K562 (cell line): ENCODE data around the gene NLRP9. TPM values are rescaled to one million over a fixed set of nuclear protein-coding genes. Genes with fewer than 3 reads are reported as not detected.

Experiments
- DDX20 ChIP-seq: fragments of 450-650 bp; IDR thresholded peaks from 2 replicates; pipeline ENCODE4 v1.6.1; 2016; ENCODE audit warnings: missing genetic modification characterization, low read depth, mild to moderate bottlenecking, missing compliant biosample characterization, moderate library complexity
- ESRRB ChIP-seq: fragments of 250-450 bp; sonication (Bioruptor Pico); IDR thresholded peaks from 2 replicates; pipeline ENCODE4 v1.5.0; 2020; ENCODE audit warnings: mild to moderate bottlenecking, moderate library complexity, borderline replicate concordance
- ETV5 ChIP-seq: sonication (generic); formaldehyde crosslinking; IDR thresholded peaks from 2 replicates; pipeline ENCODE4 v1.4.0; 2020; ENCODE audit warnings: low read depth, mild to moderate bottlenecking, missing genetic modification reagents
- HDGF ChIP-seq: fragments of 450-650 bp; IDR thresholded peaks from 2 replicates; pipeline ENCODE4 v1.6.1; 2016
- HOMEZ ChIP-seq: fragments of 250-450 bp; sonication (Bioruptor Pico); IDR thresholded peaks from 2 replicates; pipeline ENCODE4 v1.4.0; 2020; ENCODE audit warnings: mild to moderate bottlenecking, moderate library complexity
- HSF4 ChIP-seq: fragments of 250-450 bp; sonication (Bioruptor Pico); IDR thresholded peaks from 2 replicates; pipeline ENCODE4 v2.1.2; 2022; ENCODE audit warnings: mild to moderate bottlenecking, moderate library complexity, borderline replicate concordance
- IRF9 ChIP-seq: fragments of 450-650 bp; IDR thresholded peaks from 2 replicates; pipeline ENCODE4 v1.6.1; 2016; ENCODE audit warnings: missing biosample characterization, missing genetic modification characterization
- MAX ChIP-seq: sonication (generic); formaldehyde crosslinking; IDR thresholded peaks from 2 replicates; pipeline ENCODE4 v1.9.0; 2022; ENCODE audit warnings: mild to moderate bottlenecking, missing genetic modification reagents
- PYGO2 ChIP-seq: fragments of 450-650 bp; IDR thresholded peaks from 2 replicates; pipeline ENCODE4 v1.6.1; 2016; ENCODE audit warnings: mild to moderate bottlenecking, missing genetic modification characterization, moderate library complexity, missing compliant biosample characterization
- RFX5 ChIP-seq: IDR thresholded peaks from 2 replicates; pipeline ENCODE4 v1.6.1; 2011; ENCODE audit warnings: low read depth, mild to moderate bottlenecking, improper control_type of control experiment, low read length
- RNF2 ChIP-seq: sonication (generic); IDR thresholded peaks from 2 replicates; pipeline ENCODE4 v1.6.1; 2016
- RUNX1 ChIP-seq: sonication (generic); IDR thresholded peaks from 2 replicates; pipeline ENCODE4 v1.6.1; 2016; ENCODE audit warnings: antibody characterized with exemption, low read depth
- SAFB ChIP-seq: fragments of 200-400 bp; formaldehyde crosslinking; IDR thresholded peaks from 2 replicates; pipeline ENCODE4 v1.6.1; 2017; ENCODE audit warnings: low read depth, low read length, borderline replicate concordance
- TARDBP ChIP-seq: fragments of 450-650 bp; IDR thresholded peaks from 2 replicates; pipeline ENCODE4 v1.6.1; 2016
- TBP ChIP-seq: optimal IDR thresholded peaks from 2 replicates; pipeline ENCODE3; 2011; ENCODE audit warnings: low read depth, low read length, improper control_type of control experiment
- TFAP4 ChIP-seq: sonication (generic); formaldehyde crosslinking; IDR thresholded peaks from 2 replicates; pipeline ENCODE4 v1.8.0; 2022; ENCODE audit warnings: missing genetic modification reagents, mild to moderate bottlenecking, moderate library complexity, borderline replicate concordance
- U2AF2 ChIP-seq: fragments of 200-400 bp; formaldehyde crosslinking; optimal IDR thresholded peaks from 2 replicates; pipeline ENCODE3; 2017; ENCODE audit warnings: low read depth, mild to moderate bottlenecking, low read length
- ZBTB33 ChIP-seq: sonication (generic); formaldehyde crosslinking; IDR thresholded peaks from 2 replicates; pipeline ENCODE4 v1.8.1; 2023; ENCODE audit warnings: mild to moderate bottlenecking, missing genetic modification reagents
- ZFX ChIP-seq: sonication (generic); formaldehyde crosslinking; IDR thresholded peaks from 2 replicates; pipeline ENCODE4 v1.8.0; 2022; ENCODE audit warnings: mild to moderate bottlenecking, missing genetic modification reagents, moderate library complexity
- ZNF146 ChIP-seq: IDR thresholded peaks from one replicate; pipeline ENCODE4 v1.6.1; 2018; ENCODE audit warnings: missing compliant biosample characterization; ENCODE audit not compliant: unreplicated experiment
- ZNF696 ChIP-seq: fragments of 250-450 bp; sonication (Bioruptor Pico); conservative IDR thresholded peaks from 2 replicates; pipeline ENCODE4 v1.4.0; 2020; ENCODE audit warnings: mild to moderate bottlenecking, moderate library complexity
- ZNF780A ChIP-seq: fragments of 250-450 bp; sonication (Bioruptor Pico); IDR thresholded peaks from 2 replicates; pipeline ENCODE4 v1.5.0; 2021; ENCODE audit warnings: mild to moderate bottlenecking
- ZNF785 ChIP-seq: fragments of 250-450 bp; sonication (Bioruptor Pico); IDR thresholded peaks from 2 replicates; pipeline ENCODE4 v1.4.0; 2020; ENCODE audit warnings: mild to moderate bottlenecking
- polyA plus RNA-seq, 8 experiments: library from polyadenylated mRNA; depleted of rRNA in 4 of 8; stranded (reverse) in 5 of 8; unstranded in 3 of 8; fragments of >200 nt; fragmentation: Nextera tagmentation in 2 of 8; fragmentation: Illumina TruSeq in 1 of 8; extraction: Ambion mirVana in 2 of 8; extraction: Trizol in 1 of 8; gene quantifications; 2 replicates each; pipeline versions ENCODE4 v1.2.1 to v1.2.3, GENCODE V29; 2011 to 2014; ENCODE audit warnings: inconsistent platforms in 1 of 8, missing spikeins in 1 of 8
- total RNA-seq, 7 experiments: library from RNA; depleted of rRNA in 6 of 7; stranded (reverse); fragments of >200 nt in 6 of 7; fragmentation: Illumina TruSeq in 2 of 7; extraction: Trizol in 2 of 7; gene quantifications; 2 replicates each; pipeline versions ENCODE4 v1.2.1 to v1.2.3, GENCODE V29; 2011 to 2021; ENCODE audit warnings: low replicate concordance in 1 of 7

The NLRP9 gene
- total and polyA plus RNA-seq, 9 of the 15 experiments (the other 6 are each of a cell fraction or from before 2014, with no cell fraction given): not detected

- TF ChIP-seq ZBTB33 (CRISPR knock-in tag) (no peak), ZNF785 (CRISPR knock-in tag) (no peak), RFX5 (no peak), ZNF696 (no peak), HOMEZ (CRISPR knock-in tag) (no peak), PYGO2 (tag) (no peak), TBP (no peak), U2AF2 (no peak), ZNF146 (CRISPR knock-in tag) (no peak), ZNF780A (CRISPR knock-in tag) (no peak), IRF9 (tag) (no peak), TFAP4 (peak; percentile 32; the same call in 1 of the 2 replicates), ZFX (peak; percentile 48), RNF2 (peak; percentile 53; the same call in 1 of the 2 replicates), ETV5 (CRISPR knock-in tag) (no peak), RUNX1 (0 out of 2 replicates have a peak, but pooled peaks have one; percentile 45), HSF4 (no peak), DDX20 (tag) (no peak), MAX (CRISPR knock-in tag) (no peak), TARDBP (peak; percentile 65; the same call in 1 of the 2 replicates), ESRRB (no peak), SAFB (no peak), HDGF (no peak)
Measured at GRCh38 chr19:55702131-55702627, 36.0 kb downstream of the NLRP9 start (continued).
